GM18861 (cell line): ENCODE data around the gene CST7.

Experiments
- ATAC-seq: cut with Tn5 transposase; IDR thresholded peaks from one replicate; pipeline ENCODE4 v1.9.1; 2021; ENCODE audit not compliant: unreplicated experiment

CST7 gene

GRCh38 chr20:24950128-24950835 is 1.2 kb downstream of the CST7 start:
- no peak for ATAC-seq

- no peak for ATAC-seq
Measured at GRCh38 chr20:24950836-24951525, 1.9 kb downstream of the CST7 start.

- ATAC-seq: no peak
Measured at GRCh38 chr20:24951536-24952083, 2.5 kb downstream of the CST7 start.

- no peak for ATAC-seq
Measured at GRCh38 chr20:24952376-24953208, 3.5 kb downstream of the CST7 start.

GRCh38 chr20:24953209-24953575 is 4.1 kb downstream of the CST7 start:
- no peak for ATAC-seq

GRCh38 chr20:24953621-24954133 is 4.6 kb downstream of the CST7 start:
- no peak for ATAC-seq

- no peak for ATAC-seq
Measured at GRCh38 chr20:24954151-24954550, 5.1 kb downstream of the CST7 start.

- ATAC-seq: no peak
Measured at GRCh38 chr20:24954566-24954965, 5.5 kb downstream of the CST7 start.

GRCh38 chr20:24955045-24955444 is 6.0 kb downstream of the CST7 start:
- ATAC-seq: peak; percentile 77

GRCh38 chr20:24956001-24956841 is 7.2 kb downstream of the CST7 start:
- ATAC-seq: no peak

GRCh38 chr20:24957326-24958016 is 8.4 kb downstream of the CST7 start:
- ATAC-seq: no peak

GRCh38 chr20:24958506-24959385 is 9.7 kb downstream of the CST7 start:
- no peak for ATAC-seq

GRCh38 chr20:24959591-24960301 is 10.7 kb downstream of the CST7 start:
- ATAC-seq: no peak

GRCh38 chr20:24960302-24960801 is 11.3 kb downstream of the CST7 start:
- ATAC-seq: no peak

- ATAC-seq: no peak
Measured at GRCh38 chr20:24960861-24961260, 11.8 kb downstream of the CST7 start.

GRCh38 chr20:24961384-24962181 is 12.5 kb downstream of the CST7 start:
- ATAC-seq: no peak

GRCh38 chr20:24962182-24962492 is 13.1 kb downstream of the CST7 start:
- no peak for ATAC-seq
